KOPT-K1 (cell line): ENCODE measurements around the gene WFDC8.
"Not testable (repeated sequence)": the region's sequence is repeated elsewhere in the genome, so short reads cannot be mapped to it uniquely, and the experiment has no call there.

Experiments
- H3K27ac ChIP-seq: fragments of 200-600 bp; sonication (generic); 2 replicates; pipeline ENCODE4 v1.5.1; 2016; ENCODE audit warnings: antibody characterized with exemption, mild to moderate bottlenecking, low read depth, low read length; ENCODE audit not compliant: poor library complexity, severe bottlenecking
- H3K36me3 ChIP-seq: fragments of 200-600 bp; sonication (generic); 2 replicates; pipeline ENCODE4 v1.5.1; 2017; ENCODE audit warnings: antibody characterized with exemption, mild to moderate bottlenecking, low read length, moderate library complexity; ENCODE audit not compliant: insufficient read depth
- H3K9me3 ChIP-seq: fragments of 200-600 bp; sonication (generic); 2 replicates; pipeline ENCODE4 v1.5.1; 2017; ENCODE audit warnings: antibody characterized with exemption, low read length, mild to moderate bottlenecking; ENCODE audit not compliant: insufficient read depth, poor library complexity, severe bottlenecking

Gene WFDC8

GRCh38 chr20:45579184-45579583, at the start of gene WFDC8:
TSS of gene WFDC8 (minus strand) at chr20:45579284. CDS start at chr20:45579247, 37 bp downstream.
- no peaks in the 10 kb centered on the region for H3K36me3 ChIP-seq
- no peaks in the 10 kb centered on the region for H3K9me3 ChIP-seq
- H3K27ac ChIP-seq, result no peak within 1 kb of the TSS

- Histone ChIP-seq H3K9me3 (peaks cover 7% of the 10 kb centered on the region), H3K36me3 (no peaks in the 10 kb centered on the region), H3K27ac (no peak overlapping the region)
These were observed 47.5 kb upstream of the WFDC8 start for GRCh38 chr20:45626540-45626939.

GRCh38 chr20:45621593-45621992, 42.5 kb upstream of the WFDC8 start:
- Histone ChIP-seq H3K9me3 (peaks cover 7% of the 10 kb centered on the region), H3K27ac (no peak overlapping the region), H3K36me3 (no peaks in the 10 kb centered on the region)

GRCh38 chr20:45617591-45617990, 38.5 kb upstream of the WFDC8 start:
- no peak overlapping the region for H3K27ac ChIP-seq
- H3K36me3 ChIP-seq, result no peaks in the 10 kb centered on the region
- no peaks in the 10 kb centered on the region for H3K9me3 ChIP-seq

GRCh38 chr20:45612314-45612713, 33.2 kb upstream of the WFDC8 start:
- no peaks in the 10 kb centered on the region for H3K36me3 ChIP-seq
- peaks cover 2% of the 10 kb centered on the region for H3K9me3 ChIP-seq
- no peak overlapping the region for H3K27ac ChIP-seq

- H3K9me3 ChIP-seq, result peaks cover 10% of the 10 kb centered on the region
- H3K27ac ChIP-seq, result no peak overlapping the region
- H3K36me3 ChIP-seq, result no peaks in the 10 kb centered on the region
These were observed 32.0 kb upstream of the WFDC8 start for GRCh38 chr20:45611054-45611453.

- Histone ChIP-seq H3K36me3 (no peaks in the 10 kb centered on the region), H3K27ac (no peak overlapping the region), H3K9me3 (peaks cover 10% of the 10 kb centered on the region)
These were observed 28.7 kb upstream of the WFDC8 start for GRCh38 chr20:45607810-45608209.

- H3K9me3 ChIP-seq, result no peaks in the 10 kb centered on the region
- no peak overlapping the region for H3K27ac ChIP-seq
- H3K36me3 ChIP-seq, result no peaks in the 10 kb centered on the region
These were observed 16.2 kb upstream of the WFDC8 start for GRCh38 chr20:45595235-45595634.

- Histone ChIP-seq H3K36me3 (no peaks in the 10 kb centered on the region), H3K9me3 (no peaks in the 10 kb centered on the region), H3K27ac (no peak overlapping the region)
These were observed 14.4 kb upstream of the WFDC8 start for GRCh38 chr20:45593498-45593897.

- no peak overlapping the region for H3K27ac ChIP-seq
These were observed 13.6 kb upstream of the WFDC8 start for GRCh38 chr20:45592574-45593189.

GRCh38 chr20:45589725-45590124, 10.6 kb upstream of the WFDC8 start:
- Histone ChIP-seq H3K27ac (no peak overlapping the region), H3K9me3 (no peaks in the 10 kb centered on the region), H3K36me3 (no peaks in the 10 kb centered on the region)

More at GRCh38 chr20:45592574-45593189, 13.6 kb upstream of the WFDC8 start:
- H3K9me3 ChIP-seq, result no peaks in the 10 kb centered on the region
- H3K36me3 ChIP-seq, result no peaks in the 10 kb centered on the region

GRCh38 chr20:45588800-45589199, 9.7 kb upstream of the WFDC8 start:
- no peaks in the 10 kb centered on the region for H3K36me3 ChIP-seq
- H3K9me3 ChIP-seq, result no peaks in the 10 kb centered on the region
- H3K27ac ChIP-seq, result no peak overlapping the region

- H3K27ac ChIP-seq, result not testable (repeated sequence)
These were observed 6.9 kb upstream of the WFDC8 start for GRCh38 chr20:45585986-45586385.

GRCh38 chr20:45584294-45584693, 5.2 kb upstream of the WFDC8 start:
- H3K27ac ChIP-seq, H3K36me3 ChIP-seq, H3K9me3 ChIP-seq: not testable (repeated sequence)

More at GRCh38 chr20:45585986-45586385, 6.9 kb upstream of the WFDC8 start:
- H3K36me3 ChIP-seq, H3K9me3 ChIP-seq: not testable (repeated sequence)

GRCh38 chr20:45583502-45583901, 4.4 kb upstream of the WFDC8 start:
- Histone ChIP-seq H3K36me3 (no peaks in the 10 kb centered on the region), H3K27ac (no peak overlapping the region), H3K9me3 (no peaks in the 10 kb centered on the region)

- no peak overlapping the region for H3K27ac ChIP-seq
These were observed 2.6 kb upstream of the WFDC8 start for GRCh38 chr20:45581702-45582101.

More at GRCh38 chr20:45581702-45582101, 2.6 kb upstream of the WFDC8 start:
- Histone ChIP-seq H3K9me3 (no peaks in the 10 kb centered on the region), H3K36me3 (no peaks in the 10 kb centered on the region)
